ENCODE measurements around the gene CRHR1.

CRHR1 gene

DNA sequence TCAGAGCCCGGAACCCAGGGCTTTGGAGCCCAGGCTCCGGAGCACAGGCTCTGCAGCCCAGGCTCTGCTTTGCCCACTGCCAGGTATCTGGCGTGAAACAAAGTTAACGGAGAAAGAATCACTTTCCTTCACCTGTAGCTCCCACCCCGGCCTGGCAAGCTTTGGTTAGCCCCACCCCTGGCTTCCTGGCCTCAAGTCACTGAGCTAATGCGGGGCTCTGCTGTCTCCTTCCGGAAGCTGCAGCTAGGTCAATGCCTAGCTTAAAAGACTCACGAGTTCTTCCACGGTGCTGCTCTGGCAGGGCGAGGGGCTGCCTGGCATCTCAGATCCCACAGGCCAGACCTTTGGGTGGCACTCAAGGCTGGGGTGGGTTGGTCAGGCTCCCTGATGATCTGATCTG, 39.5 kb downstream of the CRHR1 start:
- DNase-seq (ENCODE audit: low read depth in 2 of 2) = no peak

DNA sequence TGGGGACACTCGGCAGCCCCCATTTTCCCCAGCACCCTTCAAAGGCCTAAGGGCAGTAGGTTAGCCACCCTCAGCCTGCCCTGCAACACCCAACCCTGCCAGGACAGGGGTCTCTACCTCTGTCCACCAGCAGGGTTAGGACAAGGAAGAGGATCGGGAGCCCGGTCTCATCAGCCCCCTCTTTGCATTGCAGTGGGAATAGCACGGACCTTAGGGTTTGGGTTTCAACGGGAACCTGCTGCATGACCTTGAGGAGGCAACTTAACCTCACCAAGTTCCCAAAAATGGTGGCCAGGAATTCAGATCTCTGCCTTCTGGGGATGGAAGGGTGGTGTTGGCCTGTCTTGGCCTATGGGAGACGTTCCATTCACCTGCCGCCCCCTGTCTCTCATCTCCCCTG, 40.4 kb downstream of the CRHR1 start:
- no peak for DNase-seq (ENCODE audit: low read depth in 2 of 2)

DNA sequence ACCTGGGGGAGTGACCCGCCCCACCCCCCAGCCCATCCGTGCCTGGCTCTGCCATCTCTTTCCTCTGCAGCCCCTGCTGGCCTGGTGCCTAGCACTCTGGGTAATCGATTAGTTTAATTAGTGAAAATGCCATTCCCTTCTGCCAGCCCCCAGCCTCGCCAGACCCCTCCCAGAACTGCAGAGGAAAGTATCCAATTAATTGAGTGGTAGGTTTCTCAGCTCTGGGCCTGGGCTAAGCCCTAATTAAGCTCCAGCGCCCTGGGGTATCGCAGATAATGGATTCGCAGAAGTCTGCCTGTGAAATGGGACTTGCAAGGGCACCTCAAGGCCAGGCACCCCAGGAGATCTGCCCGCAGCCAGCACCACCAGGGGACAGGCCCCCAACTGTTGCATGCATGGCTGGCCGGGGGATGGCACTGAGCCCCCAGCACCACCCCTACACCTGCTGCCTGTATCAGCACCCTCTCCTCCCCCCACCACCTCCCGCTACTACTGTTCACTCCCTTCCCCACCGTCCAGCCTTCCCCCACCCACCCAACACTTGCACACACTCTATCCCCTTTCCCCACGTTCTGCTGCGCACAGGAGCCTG, 40.9 kb downstream of the CRHR1 start:
- DNase-seq (ENCODE audit: low read depth in 2 of 2) = no peak

DNA sequence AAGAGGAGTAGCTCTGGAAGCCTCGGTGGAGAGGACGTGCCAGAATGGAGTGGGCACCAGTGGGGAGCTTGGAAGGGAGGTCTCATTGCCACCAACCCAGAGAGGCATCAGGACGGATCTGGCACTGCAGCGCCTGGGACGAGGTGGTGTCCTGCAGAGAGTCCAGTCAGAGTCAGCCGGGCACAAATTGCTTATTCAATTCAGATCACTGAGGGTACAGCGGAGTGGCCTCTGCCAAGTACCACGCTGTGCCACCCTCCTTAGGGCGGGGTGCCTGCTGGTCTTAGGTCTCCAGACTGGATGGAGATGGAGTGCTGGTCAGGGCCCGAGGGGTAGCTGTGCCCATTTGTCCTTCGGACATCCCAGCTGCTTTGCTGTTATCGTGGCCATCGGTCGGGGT, 41.7 kb downstream of the CRHR1 start:
- no peak for DNase-seq (ENCODE audit: low read depth in 2 of 2)

DNA sequence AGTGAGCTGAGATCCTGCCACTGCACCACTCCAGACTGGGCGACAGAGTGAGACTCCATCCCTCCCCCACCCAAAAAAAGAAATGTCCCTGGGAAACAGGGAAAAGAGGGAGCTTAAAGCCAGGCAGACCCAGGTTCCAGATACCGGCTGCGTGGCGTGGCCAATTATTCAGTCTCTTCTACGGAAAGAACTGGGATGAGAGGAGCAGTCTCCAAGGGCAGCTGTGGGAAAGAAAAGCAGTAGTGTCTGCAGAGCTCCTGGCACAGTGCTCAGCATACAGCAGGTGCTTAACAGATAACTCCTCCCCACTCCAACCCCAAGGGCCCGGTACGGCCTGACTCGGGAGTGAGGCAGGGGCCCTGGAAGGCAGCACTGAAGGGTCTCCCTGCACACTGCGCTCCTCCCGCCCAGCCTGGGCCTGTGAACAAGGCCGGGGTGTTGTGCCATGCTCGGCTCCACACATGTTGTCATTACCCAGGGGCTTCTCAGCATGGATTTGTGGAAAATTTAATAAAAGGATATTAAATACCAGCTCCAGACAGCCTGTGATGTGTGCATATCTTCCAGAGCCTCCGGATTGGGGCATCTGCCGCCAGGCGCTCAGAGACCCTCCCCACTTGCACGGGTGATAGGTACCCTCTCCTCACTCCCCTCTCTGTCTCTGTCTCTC, 42.9 kb downstream of the CRHR1 start:
- no peak for DNase-seq (ENCODE audit: low read depth in 2 of 2)

DNA sequence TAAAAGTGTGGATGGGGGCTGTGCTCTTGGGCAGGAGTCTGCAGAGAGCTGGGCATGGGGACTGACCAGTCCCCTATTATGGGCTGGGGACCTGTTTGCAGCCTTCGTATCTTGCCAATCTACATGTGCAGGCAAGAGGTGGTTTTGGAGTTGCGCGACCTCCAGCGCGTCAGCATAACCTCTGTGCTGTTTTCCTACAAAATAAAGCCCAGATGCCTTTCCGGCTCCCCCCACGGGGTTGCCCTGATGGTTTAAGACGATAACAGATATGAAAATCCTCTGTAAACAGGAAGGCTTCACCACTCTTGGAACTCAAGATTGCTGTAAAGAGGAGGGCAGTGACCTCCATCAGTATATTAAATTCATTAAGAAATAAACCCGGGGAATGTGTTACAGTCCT, 44.1 kb downstream of the CRHR1 start:
- no peak for DNase-seq (ENCODE audit: low read depth in 2 of 2)

DNA sequence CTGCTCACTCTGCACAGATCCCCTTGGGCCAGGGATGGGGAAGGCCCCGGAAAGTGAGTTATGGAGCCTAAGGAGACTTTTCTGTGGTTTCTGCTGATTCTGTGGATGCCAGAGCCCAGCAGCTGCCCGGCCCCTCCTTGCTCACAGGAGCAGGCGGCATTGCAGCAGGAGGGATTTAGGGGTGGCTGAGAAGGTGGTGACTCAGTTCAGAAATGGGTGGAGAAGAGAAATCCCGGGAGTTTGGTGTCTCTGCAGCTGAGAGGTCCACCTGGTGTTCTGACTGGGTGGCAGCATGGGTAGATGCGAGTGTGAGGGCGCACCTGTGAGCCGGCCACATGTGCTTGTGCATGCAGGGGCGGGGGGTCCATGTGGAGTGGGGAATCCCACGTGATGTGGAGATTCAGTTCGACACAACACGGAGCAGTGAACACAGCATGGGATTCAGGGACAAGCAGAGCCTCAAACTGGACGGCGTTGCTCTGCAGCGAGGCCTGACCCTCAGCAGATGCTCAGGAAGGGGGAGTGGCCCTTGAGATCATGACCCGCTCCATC, 44.5 kb downstream of the CRHR1 start:
- no peak for DNase-seq (ENCODE audit: low read depth in 2 of 2)

DNA sequence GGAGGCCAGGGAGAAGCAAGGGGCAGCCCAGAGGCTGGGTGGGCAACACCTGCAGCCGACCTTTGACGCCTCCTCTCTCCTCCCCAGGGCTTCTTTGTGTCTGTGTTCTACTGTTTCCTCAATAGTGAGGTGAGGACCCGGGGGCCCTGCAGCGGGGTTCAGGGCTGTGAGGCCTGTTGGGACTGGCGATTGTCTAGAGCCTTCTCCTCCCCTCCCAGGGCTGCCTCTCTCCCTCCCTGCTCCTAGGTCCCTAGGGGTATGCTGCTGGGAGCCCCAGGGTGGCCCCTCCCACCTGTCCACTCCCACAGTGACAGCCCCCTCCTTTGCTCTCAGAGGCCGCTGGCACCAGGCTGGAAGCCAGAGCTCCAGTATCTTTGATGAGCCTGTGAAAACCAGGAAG, 49.8 kb downstream of the CRHR1 start:
- no peak for DNase-seq (ENCODE audit: low read depth in 2 of 2)

DNA sequence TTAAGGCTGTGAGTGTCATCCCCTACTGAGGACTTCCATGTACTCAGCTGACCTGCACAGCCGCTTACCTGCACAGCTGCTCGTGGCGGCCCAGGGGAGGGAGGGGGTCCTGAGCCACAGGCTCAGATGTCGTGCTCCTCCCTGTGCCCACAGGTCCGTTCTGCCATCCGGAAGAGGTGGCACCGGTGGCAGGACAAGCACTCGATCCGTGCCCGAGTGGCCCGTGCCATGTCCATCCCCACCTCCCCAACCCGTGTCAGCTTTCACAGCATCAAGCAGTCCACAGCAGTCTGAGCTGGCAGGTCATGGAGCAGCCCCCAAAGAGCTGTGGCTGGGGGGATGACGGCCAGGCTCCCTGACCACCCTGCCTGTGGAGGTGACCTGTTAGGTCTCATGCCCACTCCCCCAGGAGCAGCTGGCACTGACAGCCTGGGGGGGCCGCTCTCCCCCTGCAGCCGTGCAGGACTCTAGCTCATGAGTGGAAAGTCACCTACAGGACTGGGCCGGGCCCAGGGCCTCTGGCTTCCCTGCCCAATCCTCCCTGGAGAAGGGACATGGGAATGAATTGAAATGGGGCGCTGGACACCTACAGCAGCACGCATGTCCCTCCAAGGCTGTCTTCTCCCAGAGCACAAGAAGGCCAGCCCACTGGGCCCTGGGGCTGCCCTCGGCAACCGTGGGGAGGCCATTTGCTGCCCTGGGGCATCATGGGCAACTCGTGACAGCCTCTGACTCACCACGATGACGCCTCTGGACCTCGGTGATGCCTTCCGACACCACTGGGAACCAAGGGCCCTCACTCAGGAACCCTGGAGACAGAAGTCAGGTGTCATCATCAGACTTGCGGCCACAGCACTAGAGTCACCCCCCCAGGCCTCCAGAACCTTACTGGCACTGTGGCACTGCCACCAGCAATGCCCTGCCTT, 50.6 kb downstream of the CRHR1 start:
- no peak for DNase-seq (ENCODE audit: low read depth in 2 of 2)

DNA sequence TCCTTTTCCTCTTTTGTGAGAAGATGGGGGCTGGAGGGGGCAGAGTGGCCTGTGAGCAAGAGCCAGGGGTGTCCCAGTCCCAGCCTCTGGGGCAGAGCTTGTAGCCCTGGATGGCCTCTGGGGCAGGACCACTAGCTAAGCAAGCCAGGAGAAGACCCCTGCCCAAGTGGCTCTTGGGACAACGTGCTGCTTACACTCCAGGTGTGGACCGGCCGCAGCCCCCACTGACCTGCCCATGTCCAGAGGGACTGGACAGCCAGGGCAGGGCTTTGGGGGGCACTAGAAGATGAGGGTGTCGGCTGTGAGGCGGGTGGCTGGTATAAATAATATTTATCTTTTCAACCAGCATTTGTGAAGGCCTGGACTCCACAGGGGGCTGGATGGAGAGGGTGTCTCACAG, 51.4 kb downstream of the CRHR1 start:
- DNase-seq (ENCODE audit: low read depth in 2 of 2) = no peak

DNA sequence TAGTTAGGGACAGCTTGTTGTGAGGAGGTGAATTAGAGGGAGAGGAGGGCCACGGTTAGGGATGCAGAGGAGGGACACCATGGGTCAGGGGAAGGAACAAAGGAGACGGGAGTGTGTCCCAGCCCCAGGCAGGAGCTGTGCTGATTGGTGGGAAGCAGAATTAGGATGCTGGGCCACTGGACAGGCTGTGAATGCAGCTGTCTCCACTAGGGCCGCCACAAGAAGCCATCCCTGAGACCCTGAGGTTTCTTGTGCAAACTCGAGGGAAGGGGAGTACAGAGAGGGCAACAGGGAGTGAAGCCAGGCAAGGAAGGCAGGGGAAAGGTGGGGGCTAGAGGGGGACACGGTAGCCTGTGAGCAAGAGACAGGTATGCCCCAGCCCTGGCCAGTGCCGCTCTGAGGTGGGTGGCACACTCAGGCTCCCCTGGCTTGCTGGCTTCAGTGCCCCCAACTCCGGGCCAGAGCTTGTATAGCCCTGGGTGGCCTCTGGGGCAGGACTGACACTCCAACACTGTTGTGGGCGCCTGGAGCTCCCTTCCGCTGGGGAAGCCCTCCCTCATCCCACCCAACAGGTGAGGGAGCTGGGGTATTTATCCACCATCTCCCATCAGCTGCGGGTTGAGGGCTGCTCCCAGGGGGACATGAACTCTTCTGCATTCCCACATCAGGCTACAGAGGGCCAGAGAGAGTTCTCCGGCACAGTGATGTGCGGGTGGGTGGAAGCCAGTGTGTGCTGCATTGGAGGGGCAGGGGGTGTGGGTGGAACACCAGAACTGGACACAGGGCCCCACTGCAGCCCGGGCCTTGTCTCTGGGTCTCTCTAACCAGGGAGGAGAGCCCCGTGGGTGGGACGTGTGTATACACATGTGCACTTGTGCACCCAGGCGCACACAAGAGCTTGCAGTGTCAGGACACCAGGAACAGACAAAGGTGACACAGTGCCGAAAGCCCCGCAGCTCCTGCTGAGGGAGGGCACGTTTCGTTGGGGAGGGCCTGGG, 52.2 kb downstream of the CRHR1 start:
- no peak for DNase-seq (ENCODE audit: low read depth in 2 of 2)

DNA sequence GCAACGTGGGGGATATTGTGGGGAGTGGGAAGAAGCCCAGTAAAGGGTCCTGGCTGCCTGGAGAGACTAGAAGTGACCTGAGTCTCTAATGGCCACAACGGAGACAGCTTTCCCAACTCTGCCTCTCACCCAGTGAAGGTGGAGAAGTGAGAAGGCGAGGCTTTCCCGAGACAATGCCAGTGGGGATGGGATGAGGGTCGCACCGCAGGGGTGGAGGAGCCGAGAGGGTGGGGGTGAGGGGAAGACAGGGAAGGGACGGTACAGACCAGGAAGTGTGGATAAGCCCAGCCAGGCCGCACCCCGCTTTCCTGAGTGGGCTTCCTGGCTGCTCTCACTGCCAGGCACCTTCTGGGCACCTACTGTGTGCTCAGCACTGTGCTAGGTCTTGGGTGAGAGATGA, 53.1 kb downstream of the CRHR1 start:
- no peak for DNase-seq (ENCODE audit: low read depth in 2 of 2)

DNA sequence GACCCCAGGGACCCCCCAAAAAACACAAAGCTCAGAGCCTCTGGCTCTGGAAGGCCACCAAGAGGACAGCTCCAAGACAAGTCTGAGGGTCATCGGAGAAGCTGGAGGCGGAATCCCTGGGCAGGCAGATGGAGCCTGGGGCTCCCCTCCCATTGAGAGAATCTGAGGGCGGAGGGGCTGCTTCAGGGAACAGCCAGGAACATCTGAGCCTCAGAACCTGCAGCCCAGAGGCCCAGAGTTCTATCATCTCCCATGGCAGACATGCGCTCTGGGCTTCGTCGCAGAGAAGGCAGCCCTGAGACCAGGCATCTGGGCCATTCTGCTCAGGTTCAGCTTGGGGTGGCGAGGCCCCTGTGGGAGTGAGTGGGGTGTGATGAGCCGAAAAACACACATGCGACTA, 53.5 kb downstream of the CRHR1 start:
- DNase-seq (ENCODE audit: low read depth in 2 of 2) = no peak

DNA sequence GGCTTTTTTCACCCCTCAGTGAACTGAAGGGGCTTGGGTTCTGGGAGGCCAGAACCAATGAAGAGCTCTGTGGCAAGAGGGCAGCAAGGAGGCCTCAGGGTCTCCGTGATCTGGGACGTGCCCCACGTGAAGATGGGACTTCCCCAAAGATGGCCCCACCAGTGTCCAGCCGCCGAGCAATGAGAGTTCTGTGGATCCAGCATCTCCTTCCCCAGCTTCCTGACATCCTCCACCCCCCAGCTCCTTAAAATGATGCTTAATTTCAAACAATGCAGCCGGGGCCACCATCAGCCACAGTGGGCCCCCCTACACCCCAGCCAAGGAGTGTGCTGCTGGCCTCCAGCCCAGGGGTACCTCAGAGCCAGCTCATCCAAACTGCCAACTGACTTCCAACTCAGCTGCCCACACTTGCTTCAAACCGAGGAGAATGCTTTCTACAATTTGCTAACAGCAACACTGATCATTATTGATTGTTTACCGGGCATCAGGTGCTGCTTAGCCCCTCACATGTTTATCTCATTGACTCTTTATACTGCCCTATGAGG, 54.7 kb downstream of the CRHR1 start:
- no peak for DNase-seq (ENCODE audit: low read depth in 2 of 2)

DNA sequence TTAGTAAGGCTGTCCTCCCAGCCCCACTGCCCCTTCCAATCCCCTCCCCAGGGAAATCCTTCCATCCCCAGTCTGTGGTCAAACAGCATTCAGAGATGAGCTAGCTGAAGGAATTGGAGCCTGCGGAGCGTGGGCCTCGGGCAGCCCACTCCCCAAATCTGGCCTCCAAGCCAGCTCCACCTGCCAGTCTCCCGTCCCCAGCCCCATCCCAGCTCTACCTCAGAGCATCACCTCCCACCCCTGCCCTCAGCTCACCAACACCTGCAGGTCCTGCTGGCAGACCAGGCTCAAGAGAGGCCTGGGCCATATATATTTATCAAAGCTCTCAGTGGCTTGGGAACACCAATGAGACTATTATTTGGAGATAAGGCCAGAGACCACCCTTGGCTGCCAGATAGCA, 55.3 kb downstream of the CRHR1 start:
- DNase-seq (ENCODE audit: low read depth in 2 of 2) = no peak

DNA sequence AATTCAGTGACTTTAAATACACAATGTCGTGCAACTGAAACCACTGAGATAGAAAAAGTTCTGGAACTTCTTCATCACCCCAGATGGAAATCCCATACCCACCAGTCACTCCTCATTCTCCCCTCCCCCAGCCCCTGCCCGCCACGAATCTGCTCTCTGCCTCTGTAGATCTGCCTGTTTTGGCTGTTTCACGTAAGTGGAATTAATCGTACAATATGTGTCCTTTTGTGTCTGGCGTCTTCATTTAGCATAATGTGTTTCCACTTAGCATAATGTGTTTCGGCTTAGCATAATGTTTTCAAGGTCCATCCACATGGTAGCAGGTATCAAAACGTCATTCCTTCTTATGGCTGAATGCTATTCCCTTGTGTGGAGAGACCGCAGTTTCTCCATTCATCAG, 57.1 kb downstream of the CRHR1 start:
- no peak for DNase-seq (ENCODE audit: low read depth in 2 of 2)

DNA sequence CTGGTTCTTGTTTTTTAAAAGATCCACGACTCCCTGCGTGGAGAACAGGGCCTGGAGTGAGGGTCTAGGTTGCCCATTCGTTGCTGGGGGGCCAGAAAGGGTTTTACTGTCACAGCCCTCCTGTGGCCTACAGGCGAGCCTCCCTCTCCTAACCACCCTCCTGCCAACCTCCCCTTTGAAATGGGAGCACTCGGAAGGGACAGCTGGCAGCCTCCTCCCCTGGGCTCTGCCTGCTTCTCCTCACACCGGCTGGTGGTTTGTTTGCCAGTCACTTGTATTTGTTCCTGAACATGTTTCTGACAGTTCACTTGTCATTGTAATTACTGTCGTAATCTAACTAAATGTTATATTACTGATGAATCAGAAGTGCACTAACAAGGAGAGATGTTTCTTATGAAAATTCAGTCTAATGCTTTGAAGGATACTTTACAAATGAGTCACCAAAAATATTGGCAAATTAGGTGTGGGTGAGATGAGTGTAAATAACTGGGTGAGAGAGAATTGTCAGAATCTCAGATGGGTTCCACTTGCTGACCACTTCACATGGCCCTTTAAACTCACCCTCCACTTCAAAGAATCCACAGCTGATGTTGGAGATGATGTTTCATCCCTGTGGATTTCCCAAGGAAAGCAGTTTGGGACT, 57.9 kb downstream of the CRHR1 start:
- DNase-seq (ENCODE audit: low read depth in 2 of 2) = no peak

DNA sequence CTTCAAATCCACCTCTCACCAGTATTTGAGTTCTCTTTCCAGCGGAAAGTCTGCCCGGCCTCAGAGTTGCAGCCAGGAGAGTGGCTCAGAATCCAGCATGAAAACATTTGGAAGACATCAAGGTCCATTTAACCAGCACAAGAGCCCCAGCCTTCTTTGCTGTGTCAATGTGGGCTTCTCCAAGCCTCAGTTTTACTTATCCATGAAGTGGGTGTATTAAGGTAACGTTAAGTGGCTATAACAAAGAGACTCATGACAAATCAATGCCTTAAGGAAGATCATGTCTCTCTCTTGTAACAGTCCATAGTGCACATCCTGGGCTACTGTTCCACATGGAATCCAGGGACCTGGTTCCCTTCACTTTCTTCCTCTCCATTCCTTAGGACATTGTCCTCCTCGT, 59.6 kb downstream of the CRHR1 start:
- DNase-seq (ENCODE audit: low read depth in 2 of 2) = no peak

DNA sequence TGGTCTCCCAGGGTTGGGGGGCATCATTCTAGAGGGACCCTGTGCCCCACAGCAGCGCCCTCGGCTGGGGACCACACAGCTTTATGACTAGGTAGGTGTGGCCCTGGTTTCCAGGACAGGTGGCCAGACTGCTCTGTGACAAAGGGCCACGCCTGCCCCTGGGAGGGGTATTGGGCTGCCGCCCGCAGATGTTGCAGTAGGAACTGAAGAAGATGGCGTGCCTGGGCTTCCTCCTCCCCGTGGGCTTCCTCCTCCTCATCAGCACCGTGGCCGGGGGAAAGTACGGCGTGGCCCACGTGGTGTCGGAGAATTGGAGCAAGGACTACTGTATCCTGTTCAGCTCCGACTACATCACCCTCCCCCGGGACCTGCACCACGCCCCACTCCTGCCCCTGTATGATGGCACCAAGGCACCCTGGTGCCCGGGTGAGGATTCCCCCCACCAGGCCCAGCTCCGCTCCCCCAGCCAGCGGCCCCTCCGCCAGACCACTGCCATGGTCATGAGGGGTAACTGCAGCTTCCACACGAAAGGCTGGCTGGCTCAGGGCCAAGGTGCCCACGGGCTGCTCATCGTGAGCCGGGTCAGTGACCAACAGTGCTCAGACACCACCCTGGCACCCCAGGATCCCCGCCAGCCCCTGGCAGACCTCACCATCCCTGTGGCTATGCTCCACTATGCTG, 60.7 kb downstream of the CRHR1 start, which contains the start of gene SPPL2C:
Gene SPPL2C (plus strand): TSS at position 187 of the 681 bp plus-strand sequence. CDS start 26 bp downstream, at position 213.
- no peak for DNase-seq (ENCODE audit: low read depth in 2 of 2)
